H1 (cell line): ENCODE measurements around the gene TSN. TPM values are rescaled to one million over a fixed set of nuclear protein-coding genes. Genes with fewer than 3 reads are reported as not detected.

Experiments used
- CTCF ChIA-PET: fragments of 300-600 bp; sonication (Branson Sonifier 250); formaldehyde crosslinking; loops from one replicate; lab custom pipeline; 2021; ENCODE audit not compliant: partially characterized antibody; lab: Charles Lee
- POLR2A ChIA-PET: fragments of 300-600 bp; sonication (Branson Sonifier 250); formaldehyde crosslinking; loops from one replicate; lab custom pipeline; 2021; ENCODE audit warnings: inconsistent platforms; ENCODE audit not compliant: partially characterized antibody; lab: Charles Lee
- DNase-seq, 2 experiments: peaks; one replicate each; pipeline versions ENCODE4 v3.0.0 to v3.0.0-alpha.2; 2010 to 2022; ENCODE audit warnings: low spot score in 2 of 2, low read depth in 1 of 2, mixed read lengths in 1 of 2
- FAIRE-seq: peaks from 2 replicates; lab custom pipeline; 2011; peaks lifted over from hg19 to GRCh38; lab: Jason Lieb, UNC
- H2AFZ ChIP-seq: 2 replicates; pipeline ENCODE4 v1.8.1; 2012; ENCODE audit warnings: low read length, inconsistent platforms
- H2AK5ac ChIP-seq: 2 replicates; pipeline ENCODE4 v1.6.1; 2013; ENCODE audit warnings: low read depth, low read length
- H2BK120ac ChIP-seq: replicated peaks from 2 replicates; pipeline ENCODE3; 2013; ENCODE audit warnings: low read depth, low read length, inconsistent platforms
- H2BK12ac ChIP-seq: 2 replicates; pipeline ENCODE4 v1.6.1; 2013; ENCODE audit warnings: low read depth, low read length
- H2BK15ac ChIP-seq: 2 replicates; pipeline ENCODE4 v1.6.1; 2013; ENCODE audit warnings: low read length
- H2BK20ac ChIP-seq: 2 replicates; pipeline ENCODE4 v1.6.1; 2013; ENCODE audit warnings: low read length
- H2BK5ac ChIP-seq: 2 replicates; pipeline ENCODE4 v1.6.1; 2013; ENCODE audit warnings: low read depth, low read length
- H3K14ac ChIP-seq: 2 replicates; pipeline ENCODE4 v1.6.1; 2013; ENCODE audit warnings: inconsistent platforms; ENCODE audit not compliant: insufficient read length
- H3K18ac ChIP-seq: 2 replicates; pipeline ENCODE4 v1.6.1; 2013; ENCODE audit warnings: low read length; ENCODE audit errors: extremely low read depth
- H3K23ac ChIP-seq: 2 replicates; pipeline ENCODE4 v1.6.1; 2013; ENCODE audit warnings: inconsistent platforms; ENCODE audit not compliant: insufficient read length
- H3K23me2 ChIP-seq: 2 replicates; pipeline ENCODE4 v1.6.1; 2013; ENCODE audit warnings: low read depth, low read length
- H3K27ac ChIP-seq: 2 replicates; pipeline ENCODE4 v1.6.1; 2011; ENCODE audit warnings: low read depth, low read length, inconsistent platforms
- H3K27me3 ChIP-seq, 4 experiments: replicated peaks in 1 of 4; 1 replicate in 1 of 4; 2 replicates in 3 of 4; pipeline versions ENCODE4 v1.6.1 to v1.8.1; 2011 to 2013; ENCODE audit warnings: low read length in 3 of 4, mild to moderate bottlenecking in 3 of 4, inconsistent platforms in 2 of 4, mixed read lengths in 2 of 4, moderate library complexity in 1 of 4; ENCODE audit not compliant: control insufficient read depth in 3 of 4, insufficient read depth in 3 of 4; ENCODE audit errors: extremely low read depth in 1 of 4
- H3K36me3 ChIP-seq, 4 experiments: 2 replicates each; pipeline versions ENCODE4 v1.6.1 to v1.8.1; 2011 to 2013; ENCODE audit warnings: mild to moderate bottlenecking in 4 of 4, low read length in 3 of 4, moderate library complexity in 2 of 4, control low read depth in 1 of 4, inconsistent platforms in 1 of 4; ENCODE audit not compliant: insufficient read depth in 4 of 4, control insufficient read depth in 2 of 4
- H3K4ac ChIP-seq: replicated peaks from 2 replicates; pipeline ENCODE3; 2013; ENCODE audit warnings: low read length, low read depth, mixed read lengths, inconsistent platforms; ENCODE audit not compliant: insufficient read length
- H3K4me1 ChIP-seq, 4 experiments: replicated peaks in 1 of 4; 1 replicate in 1 of 4; 2 replicates in 3 of 4; pipeline versions ENCODE4 v1.6.1 to v1.8.1; 2011 to 2013; ENCODE audit warnings: low read length in 3 of 4, inconsistent platforms in 2 of 4, mixed read lengths in 1 of 4; ENCODE audit not compliant: insufficient read depth in 4 of 4, control insufficient read depth in 3 of 4
- H3K4me2 ChIP-seq, 2 experiments: 2 replicates each; pipeline versions ENCODE4 v1.6.1 to v1.8.1; 2011 to 2013; ENCODE audit warnings: low read depth in 2 of 2, low read length in 2 of 2, control low read depth in 1 of 2, inconsistent platforms in 1 of 2, mild to moderate bottlenecking in 1 of 2; ENCODE audit not compliant: insufficient read depth in 1 of 2
- H3K4me3 ChIP-seq, 4 experiments: fragments of 200-600, 300-600 bp in 1 of 4; sonication (generic), shearing (Covaris generic), sonication (Bioruptor Twin) in 1 of 4; 2 replicates each; pipeline versions ENCODE4 v1.5.1 to v1.8.1; 2011 to 2016; ENCODE audit warnings: low read length in 4 of 4, low read depth in 3 of 4, control low read depth in 2 of 4, inconsistent platforms in 2 of 4, mild to moderate bottlenecking in 2 of 4, mixed read lengths in 1 of 4, moderate library complexity in 1 of 4; ENCODE audit not compliant: insufficient read depth in 2 of 4; ENCODE audit errors: extremely low read depth in 1 of 4
- H3K56ac ChIP-seq: replicated peaks from 2 replicates; pipeline ENCODE3; 2013; ENCODE audit warnings: low read depth, mild to moderate bottlenecking, mixed read lengths, low read length, inconsistent platforms; ENCODE audit not compliant: insufficient read length
- H3K79me1 ChIP-seq: 2 replicates; pipeline ENCODE4 v1.6.1; 2013; ENCODE audit warnings: low read depth, low read length, control low read depth
- H3K79me2 ChIP-seq, 2 experiments: 2 replicates each; pipeline versions ENCODE4 v1.6.1 to v1.8.1; 2012 to 2013; ENCODE audit warnings: low read length in 2 of 2, mild to moderate bottlenecking in 2 of 2, inconsistent platforms in 1 of 2; ENCODE audit not compliant: insufficient read depth in 2 of 2, control insufficient read depth in 1 of 2
- H3K9ac ChIP-seq, 4 experiments: replicated peaks in 1 of 4; 1 replicate in 1 of 4; 2 replicates in 3 of 4; pipeline versions ENCODE4 v1.6.1 to v1.8.1; 2011 to 2013; ENCODE audit warnings: low read depth in 3 of 4, low read length in 3 of 4, control low read depth in 2 of 4, mild to moderate bottlenecking in 2 of 4, moderate library complexity in 2 of 4, inconsistent platforms in 1 of 4; ENCODE audit errors: extremely low read depth in 1 of 4
- H3K9me3 ChIP-seq, 2 experiments: 2 replicates each; pipeline versions ENCODE4 v1.6.1 to v1.8.1; 2012 to 2013; ENCODE audit warnings: mild to moderate bottlenecking in 2 of 2, moderate library complexity in 2 of 2, control low read depth in 1 of 2, inconsistent platforms in 1 of 2, low read depth in 1 of 2, low read length in 1 of 2, mixed read lengths in 1 of 2; ENCODE audit not compliant: insufficient read depth in 2 of 2
- H4K20me1 ChIP-seq, 2 experiments: replicated peaks in 1 of 2; 2 replicates each; pipeline versions ENCODE3 to v1.8.1; 2011 to 2013; ENCODE audit warnings: inconsistent platforms in 2 of 2, low read length in 2 of 2, mild to moderate bottlenecking in 1 of 2; ENCODE audit not compliant: insufficient read depth in 2 of 2, control insufficient read depth in 1 of 2
- H4K5ac ChIP-seq: 2 replicates; pipeline ENCODE4 v1.6.1; 2013; ENCODE audit warnings: low read length, low read depth, mixed read lengths, inconsistent platforms; ENCODE audit not compliant: insufficient read length
- H4K8ac ChIP-seq: 2 replicates; pipeline ENCODE4 v1.8.0; 2013; ENCODE audit warnings: mild to moderate bottlenecking, moderate library complexity, low read length, inconsistent platforms; ENCODE audit not compliant: insufficient read depth; ENCODE audit errors: extremely low read depth
- H4K91ac ChIP-seq: replicated peaks from 2 replicates; pipeline ENCODE3; 2013; ENCODE audit warnings: low read length, mixed read lengths, inconsistent platforms; ENCODE audit not compliant: insufficient read length
- ASH2L ChIP-seq: fragments of 200-600, 300-600 bp; sonication (generic); IDR thresholded peaks from one replicate; pipeline ENCODE4 v1.7.1; 2017; ENCODE audit warnings: low read length
- EZH2 ChIP-seq: fragments of 200-600 bp; sonication (generic); IDR thresholded peaks from 2 replicates; pipeline ENCODE4 v1.7.1; 2012; ENCODE audit warnings: low read depth, mild to moderate bottlenecking, moderate library complexity, low read length, inconsistent platforms; ENCODE audit not compliant: severe bottlenecking
- SP1 ChIP-seq: IDR thresholded peaks from 2 replicates; pipeline ENCODE4 v1.6.1; 2011; ENCODE audit warnings: low read depth, low read length
- YY1 ChIP-seq: IDR thresholded peaks from 2 replicates; pipeline ENCODE4 v1.6.1; 2011; ENCODE audit warnings: low read depth, mild to moderate bottlenecking, low read length
- WGBS, 2 experiments: shearing (Covaris generic) in 1 of 2; methylation state at CpG; one replicate each; pipeline versions ENCODE4 v1.1.6 to v1.1.7; 2013 to 2015; ENCODE audit warnings: low lambda C conversion rate in 2 of 2, mixed read lengths in 2 of 2, inconsistent platforms in 1 of 2, low coverage in 1 of 2, missing lambda C conversion rate in 1 of 2; ENCODE audit not compliant: insufficient replicate concordance in 2 of 2, insufficient coverage in 1 of 2, insufficient read length in 1 of 2; ENCODE audit errors: extremely low coverage in 1 of 2, missing lambda C conversion rate in 1 of 2; 5-methylcytosine and 5-hydroxymethylcytosine counted together
- polyA plus RNA-seq, 7 experiments: library from polyadenylated mRNA; depleted of rRNA in 3 of 7; stranded (reverse) in 5 of 7; unstranded in 2 of 7; fragments of >200 nt in 5 of 7; fragments of 200-250 nt in 2 of 7; gene quantifications; 1 replicate in 5 of 7; 2 replicates in 1 of 7; 4 replicates in 1 of 7; pipeline versions ENCODE4 v1.2.1 to v1.2.3, GENCODE V29; 2011 to 2013; ENCODE audit warnings: missing spikeins in 2 of 7, mixed read lengths in 2 of 7
- total RNA-seq: library from RNA; stranded (reverse); fragmentation: NEBNext Ultra II Directional; extraction: Animal tissue kit (Norgen Biotek cat#: 25700); gene quantifications from 2 replicates; pipeline ENCODE4 v1.2.1, GENCODE V29; 2021

The TSN gene
- total and polyA plus RNA-seq, 2 of the 8 experiments (the other 6 are each of a cell fraction or from before 2014, with no cell fraction given), result 44.4 to 96.1 TPM

DNA sequence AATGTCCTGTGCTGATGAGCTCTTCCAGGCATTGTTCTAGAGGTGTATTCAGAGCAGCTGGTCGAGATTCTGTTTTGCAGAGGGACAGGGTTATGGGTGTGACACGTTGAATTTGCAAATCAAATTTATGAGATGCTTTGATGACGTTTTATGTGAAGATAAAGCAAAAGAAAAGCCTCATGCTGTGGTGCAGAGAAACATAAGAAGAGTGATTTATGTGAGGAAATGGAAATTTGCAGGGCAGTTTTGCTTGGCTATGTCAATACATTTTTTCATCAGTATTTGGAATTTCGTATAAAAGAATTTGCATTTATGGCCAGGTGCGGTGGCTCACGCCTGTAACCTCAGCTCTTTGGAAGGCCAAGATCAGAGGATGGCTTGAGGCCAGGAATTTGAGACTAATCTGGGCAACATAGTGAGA is 36.4 kb downstream of the TSN start:
- Histone ChIP-seq H3K14ac (no peak overlapping the region), H3K9me3 (peaks cover 0 to 6% of the 10 kb centered on the region in 2 experiments; a peak in 1 of 4 replicates), H3K23me2 (no peaks in the 10 kb centered on the region), H3K23ac (no peak overlapping the region), H3K79me1 (no peaks in the 10 kb centered on the region), H3K4ac (no peak overlapping the region), H3K18ac (peak overlapping the region; percentile 6; the same call in 1 of the 2 replicates), H2BK15ac (no peak overlapping the region), H2BK120ac (peak overlapping the region; percentile 74), H4K20me1 (no peaks in the 10 kb centered on the region), H4K91ac (peak overlapping the region; percentile 57), H3K4me3 (peak overlapping the region in 1 of 4 experiments; percentile 30; a peak in 2 of 8 replicates), H2BK12ac (peak overlapping the region; percentile 10; the same call in 1 of the 2 replicates), H3K27me3 (no peaks in the 10 kb centered on the region), H4K5ac (no peak overlapping the region), H3K4me2 (peak overlapping the region; percentile 49 to 54; a peak in 3 of 4 replicates), H2BK20ac (peak overlapping the region; percentile 63; the same call in 1 of the 2 replicates), H3K79me2 (no peaks in the 10 kb centered on the region), H4K8ac (no peak overlapping the region), H2AK5ac (no peak overlapping the region), H3K36me3 (no peaks in the 10 kb centered on the region), H2AFZ (no peak overlapping the region), H3K27ac (peak overlapping the region; percentile 75; the same call in 1 of the 2 replicates), H3K9ac (no peak overlapping the region), H3K4me1 (peaks cover 2 to 14% (median 11%) of the 10 kb centered on the region in 4 experiments), H2BK5ac (peak overlapping the region; percentile 41; the same call in 1 of the 2 replicates), H3K56ac (no peak overlapping the region)
- 46% methylated on average over 6 of the region's 6 CpGs; no CpG with 5 or more reads in 1 of the 2 experiments for WGBS, 2 experiments
- FAIRE-seq (peak; percentile 42), DNase-seq (no peak)
- CTCF ChIA-PET, result interaction anchor here (0.6 to 1.1 kb wide), 2 partner anchors 20 to 746 kb away, joined by 3 to 6 read pairs; no protein-coding TSS in a partner anchor
- TF ChIP-seq EZH2 (no peak), ASH2L (no peak), YY1 (no peak), SP1 (no peak)
- POLR2A ChIA-PET, result interaction anchor here (0.6 to 2.3 kb wide), 8 partner anchors 11 to 34 kb away, joined by 3 to 14 read pairs (median 6); no protein-coding TSS in a partner anchor
